ENCODE data around the gene ZC3H6.

ZC3H6 gene

GRCh38 chr2:112275311-112275886 lies at the start of gene ZC3H6:
Gene ZC3H6, plus strand, starts transcription at chr2:112275597. Its CDS starts 398 bp downstream, at chr2:112275995.
- peak within 1 kb of the TSS; percentile 94 for H2AFZ ChIP-seq (ENCODE audit: low read length)
- H3K79me2 ChIP-seq (ENCODE audit: low read length): 0 out of 2 replicates have a peak, but pooled peaks cover 3% of the 10 kb centered on the region
- TF ChIP-seq EZH2phosphoT487 (IDR thresholded peaks at IDR 0.05; ENCODE audit: low read length) (no peak), EZH2 (optimal IDR thresholded peaks at IDR 0.05; ENCODE audit: low read depth, low read length) (no peak), CTCF (IDR thresholded peaks at IDR 0.05; ENCODE audit: low read length) (no peak)

GRCh38 chr2:112229348-112229747 lies 46.0 kb upstream of the ZC3H6 start:
- no peaks in the 10 kb centered on the region for H3F3A ChIP-seq (ENCODE audit: insufficient read depth, low read length)
- H3K4me2 ChIP-seq (ENCODE audit: low read depth, low read length): no peak overlapping the region
- no peaks in the 10 kb centered on the region for H4K20me1 ChIP-seq (ENCODE audit: insufficient read depth, low read length)
- H3K9me3 ChIP-seq (replicated peaks; ENCODE audit: insufficient read depth, low read length): no peaks in the 10 kb centered on the region
- no peak overlapping the region for H3K27ac ChIP-seq (ENCODE audit: low read length)
- no peaks in the 10 kb centered on the region for H3K27me3 ChIP-seq (replicated peaks; ENCODE audit: insufficient read depth, low read length)
- no peaks in the 10 kb centered on the region for H3K4me1 ChIP-seq (ENCODE audit: low read length)
- no peaks in the 10 kb centered on the region for H3K79me2 ChIP-seq (ENCODE audit: low read length)
- no peak for DNase-seq
- no peaks in the 10 kb centered on the region for H3K9me2 ChIP-seq (replicated peaks; ENCODE audit: insufficient read depth, low read length)
- H2AFZ ChIP-seq (ENCODE audit: low read length): no peak overlapping the region
- no peak overlapping the region for H3K4me3 ChIP-seq (ENCODE audit: low read length)
- TF ChIP-seq EZH2 (optimal IDR thresholded peaks at IDR 0.05; ENCODE audit: low read depth, low read length): no peak
- TF ChIP-seq CTCF (IDR thresholded peaks at IDR 0.05; ENCODE audit: low read length): no peak
- TF ChIP-seq EZH2phosphoT487 (IDR thresholded peaks at IDR 0.05; ENCODE audit: low read length): no peak
- H3K9ac ChIP-seq (ENCODE audit: low read length): no peak overlapping the region
- peaks cover 3% of the 10 kb centered on the region for H3K36me3 ChIP-seq (replicated peaks; ENCODE audit: insufficient read depth, low read length)

More at GRCh38 chr2:112275311-112275886, at the start of gene ZC3H6:
- Histone ChIP-seq H3K36me3 (replicated peaks; ENCODE audit: insufficient read depth, low read length) (no peaks in the 10 kb centered on the region), H3K4me2 (ENCODE audit: low read depth, low read length) (peak within 1 kb of the TSS; percentile 88), H3K27me3 (replicated peaks; ENCODE audit: insufficient read depth, low read length) (no peaks in the 10 kb centered on the region), H3K9me2 (replicated peaks; ENCODE audit: insufficient read depth, low read length) (no peaks in the 10 kb centered on the region), H3K4me1 (ENCODE audit: low read length) (no peaks in the 10 kb centered on the region), H3K9ac (ENCODE audit: low read length) (peak within 1 kb of the TSS; percentile 100), H4K20me1 (ENCODE audit: insufficient read depth, low read length) (no peaks in the 10 kb centered on the region), H3K4me3 (ENCODE audit: low read length) (peak within 1 kb of the TSS; percentile 99), H3K9me3 (replicated peaks; ENCODE audit: insufficient read depth, low read length) (no peaks in the 10 kb centered on the region), H3K27ac (ENCODE audit: low read length) (peak within 1 kb of the TSS; percentile 98), H3F3A (ENCODE audit: insufficient read depth, low read length) (no peaks in the 10 kb centered on the region)
- DNase-seq: peak; percentile 97

GRCh38 chr2:112230371-112230770 lies 45.0 kb upstream of the ZC3H6 start:
- Histone ChIP-seq H3F3A (ENCODE audit: insufficient read depth, low read length) (no peaks in the 10 kb centered on the region), H3K4me2 (ENCODE audit: low read depth, low read length) (no peak overlapping the region), H3K36me3 (replicated peaks; ENCODE audit: insufficient read depth, low read length) (no peaks in the 10 kb centered on the region; the same call in 1 of the 2 replicates), H4K20me1 (ENCODE audit: insufficient read depth, low read length) (no peaks in the 10 kb centered on the region), H3K9me2 (replicated peaks; ENCODE audit: insufficient read depth, low read length) (no peaks in the 10 kb centered on the region), H3K9ac (ENCODE audit: low read length) (no peak overlapping the region), H3K9me3 (replicated peaks; ENCODE audit: insufficient read depth, low read length) (no peaks in the 10 kb centered on the region), H3K4me3 (ENCODE audit: low read length) (no peak overlapping the region), H3K27ac (ENCODE audit: low read length) (no peak overlapping the region), H3K79me2 (ENCODE audit: low read length) (no peaks in the 10 kb centered on the region), H3K27me3 (replicated peaks; ENCODE audit: insufficient read depth, low read length) (no peaks in the 10 kb centered on the region), H2AFZ (ENCODE audit: low read length) (no peak overlapping the region), H3K4me1 (ENCODE audit: low read length) (no peaks in the 10 kb centered on the region)
- no peak for DNase-seq
- no peak for TF ChIP-seq EZH2phosphoT487 (IDR thresholded peaks at IDR 0.05; ENCODE audit: low read length)
- TF ChIP-seq EZH2 (optimal IDR thresholded peaks at IDR 0.05; ENCODE audit: low read depth, low read length): no peak
- no peak for TF ChIP-seq CTCF (IDR thresholded peaks at IDR 0.05; ENCODE audit: low read length)
